H1 (cell line): ENCODE measurements around the gene RAB40C. TPM values are rescaled to one million over a fixed set of nuclear protein-coding genes. Genes with fewer than 3 reads are reported as not detected.

ENCODE experiments used
- CEBPB ChIP-seq: IDR thresholded peaks from 2 replicates; pipeline ENCODE4 v1.6.1; 2012; ENCODE audit warnings: low read depth, low read length
- EGR1 ChIP-seq: IDR thresholded peaks from 2 replicates; pipeline ENCODE4 v1.6.1; 2011; ENCODE audit warnings: low read depth, low read length, borderline replicate concordance
- RAD21 ChIP-seq, 2 experiments: IDR thresholded peaks in 1 of 2; conservative IDR thresholded peaks in 1 of 2; 2 replicates each; pipeline ENCODE4 v1.6.1; 2011; ENCODE audit warnings: low read depth in 2 of 2, low read length in 2 of 2, improper control_type of control experiment in 1 of 2, inconsistent platforms in 1 of 2, mild to moderate bottlenecking in 1 of 2, moderate library complexity in 1 of 2
- RBBP5 ChIP-seq: IDR thresholded peaks from 2 replicates; pipeline ENCODE4 v1.7.1; 2012; ENCODE audit warnings: low read depth, mild to moderate bottlenecking, inconsistent platforms, low read length, moderate library complexity, borderline replicate concordance
- SIN3A ChIP-seq, 2 experiments: IDR thresholded peaks in 1 of 2; conservative IDR thresholded peaks in 1 of 2; 2 replicates each; pipeline ENCODE4 v1.6.1; 2011 to 2012; ENCODE audit warnings: low read length in 2 of 2, improper control_type of control experiment in 1 of 2, low read depth in 1 of 2, mild to moderate bottlenecking in 1 of 2
- polyA plus RNA-seq, 7 experiments: library from polyadenylated mRNA; depleted of rRNA in 3 of 7; stranded (reverse) in 5 of 7; unstranded in 2 of 7; fragments of >200 nt in 5 of 7; fragments of 200-250 nt in 2 of 7; gene quantifications; 1 replicate in 5 of 7; 2 replicates in 1 of 7; 4 replicates in 1 of 7; pipeline versions ENCODE4 v1.2.1 to v1.2.3, GENCODE V29; 2011 to 2013; ENCODE audit warnings: missing spikeins in 2 of 7, mixed read lengths in 2 of 7
- total RNA-seq: library from RNA; stranded (reverse); fragmentation: NEBNext Ultra II Directional; extraction: Animal tissue kit (Norgen Biotek cat#: 25700); gene quantifications from 2 replicates; pipeline ENCODE4 v1.2.1, GENCODE V29; 2021
- TF ChIP-seq, protein P1 (sequence below), 3 experiments: IDR thresholded peaks; 1 replicate in 2 of 3; 2 replicates in 1 of 3; pipeline versions ENCODE4 v1.5.1 to v1.6.1; 2011; ENCODE audit warnings: low read length in 3 of 3, mild to moderate bottlenecking in 3 of 3, inconsistent platforms in 2 of 3, low read depth in 1 of 3, moderate library complexity in 1 of 3; ENCODE audit not compliant: insufficient read depth in 1 of 3; ENCODE audit errors: control extremely low read depth in 1 of 3

Gene RAB40C
- total and polyA plus RNA-seq, 2 of the 8 experiments (the other 6 are each of a cell fraction or from before 2014, with no cell fraction given), result 13.9 to 15.6 TPM

- TF ChIP-seq EGR1, result no peak
- no peak for TF ChIP-seq CEBPB
- no peak for TF ChIP-seq RBBP5
- no peak for TF ChIP-seq SIN3A (conservative IDR thresholded peaks at IDR 0.05 in 1 of 2, IDR thresholded peaks at IDR 0.05 in 1 of 2; ENCODE audit: low read depth in 1 of 2, low read length in 2 of 2)
- TF ChIP-seq, protein P1, sequence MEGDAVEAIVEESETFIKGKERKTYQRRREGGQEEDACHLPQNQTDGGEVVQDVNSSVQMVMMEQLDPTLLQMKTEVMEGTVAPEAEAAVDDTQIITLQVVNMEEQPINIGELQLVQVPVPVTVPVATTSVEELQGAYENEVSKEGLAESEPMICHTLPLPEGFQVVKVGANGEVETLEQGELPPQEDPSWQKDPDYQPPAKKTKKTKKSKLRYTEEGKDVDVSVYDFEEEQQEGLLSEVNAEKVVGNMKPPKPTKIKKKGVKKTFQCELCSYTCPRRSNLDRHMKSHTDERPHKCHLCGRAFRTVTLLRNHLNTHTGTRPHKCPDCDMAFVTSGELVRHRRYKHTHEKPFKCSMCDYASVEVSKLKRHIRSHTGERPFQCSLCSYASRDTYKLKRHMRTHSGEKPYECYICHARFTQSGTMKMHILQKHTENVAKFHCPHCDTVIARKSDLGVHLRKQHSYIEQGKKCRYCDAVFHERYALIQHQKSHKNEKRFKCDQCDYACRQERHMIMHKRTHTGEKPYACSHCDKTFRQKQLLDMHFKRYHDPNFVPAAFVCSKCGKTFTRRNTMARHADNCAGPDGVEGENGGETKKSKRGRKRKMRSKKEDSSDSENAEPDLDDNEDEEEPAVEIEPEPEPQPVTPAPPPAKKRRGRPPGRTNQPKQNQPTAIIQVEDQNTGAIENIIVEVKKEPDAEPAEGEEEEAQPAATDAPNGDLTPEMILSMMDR (IDR thresholded peaks at IDR 0.05; ENCODE audit: control extremely low read depth in 1 of 3, insufficient read depth in 1 of 3, low read depth in 1 of 3, low read length in 3 of 3), result no peak
- TF ChIP-seq RAD21 (IDR thresholded peaks at IDR 0.05 in 1 of 2, conservative IDR thresholded peaks at IDR 0.05 in 1 of 2; ENCODE audit: low read depth in 2 of 2, low read length in 2 of 2), result no peak
Measured at GRCh38 chr16:638836-639235, 49.0 kb downstream of the RAB40C start (continued).
